Keratinocyte (primary cell): ENCODE results near the gene CLSTN1. TPM values are rescaled to one million over a fixed set of nuclear protein-coding genes. Genes with fewer than 3 reads are reported as not detected.

Source experiments
- DNase-seq: peaks from one replicate; pipeline ENCODE4 v3.0.0-alpha.2; 2011; ENCODE audit warnings: low read depth, missing footprints, low spot score
- FAIRE-seq: peaks from 2 replicates; lab custom pipeline; 2011; peaks lifted over from hg19 to GRCh38; lab: Jason Lieb, UNC
- H2AFZ ChIP-seq: 2 replicates; pipeline ENCODE4 v1.6.0; 2012; ENCODE audit warnings: low read length, control low read depth, inconsistent platforms; ENCODE audit not compliant: control insufficient read depth
- H3K27ac ChIP-seq: 2 replicates; pipeline ENCODE4 v1.5.1; 2011; ENCODE audit warnings: low read length; ENCODE audit not compliant: control insufficient read depth, insufficient read depth
- H3K27me3 ChIP-seq: 3 replicates; pipeline ENCODE4 v1.6.0; 2011; ENCODE audit warnings: low read length; ENCODE audit not compliant: control insufficient read depth, insufficient read depth; ENCODE audit errors: extremely low read depth
- H3K36me3 ChIP-seq, 2 experiments: 2 replicates in 1 of 2; 3 replicates in 1 of 2; pipeline ENCODE4 v1.5.1; 2011; ENCODE audit warnings: low read length in 2 of 2, mild to moderate bottlenecking in 1 of 2; ENCODE audit not compliant: control insufficient read depth in 2 of 2, insufficient read depth in 2 of 2; ENCODE audit errors: extremely low read depth in 1 of 2
- H3K4me1 ChIP-seq: 3 replicates; pipeline ENCODE4 v1.5.1; 2011; ENCODE audit warnings: low read length; ENCODE audit not compliant: control insufficient read depth, insufficient read depth; ENCODE audit errors: extremely low read depth
- H3K4me2 ChIP-seq: 3 replicates; pipeline ENCODE4 v1.6.0; 2011; ENCODE audit warnings: low read depth, low read length; ENCODE audit not compliant: control insufficient read depth, insufficient read depth; ENCODE audit errors: extremely low read depth
- H3K4me3 ChIP-seq, 3 experiments: fragments of 200-600 bp in 1 of 3; sonication (generic) in 1 of 3; 2 replicates in 2 of 3; 3 replicates in 1 of 3; pipeline ENCODE4 v1.5.1; 2011 to 2016; ENCODE audit warnings: low read length in 3 of 3, mild to moderate bottlenecking in 3 of 3, control low read depth in 2 of 3, inconsistent platforms in 1 of 3, low read depth in 1 of 3, mixed read lengths in 1 of 3, mixed run types in 1 of 3, moderate library complexity in 1 of 3; ENCODE audit not compliant: control insufficient read depth in 2 of 3, insufficient read depth in 2 of 3; ENCODE audit errors: extremely low read depth in 1 of 3
- H3K79me2 ChIP-seq: 2 replicates; pipeline ENCODE4 v1.6.0; 2012; ENCODE audit warnings: low read length; ENCODE audit not compliant: control insufficient read depth, insufficient read depth
- H3K9ac ChIP-seq: 3 replicates; pipeline ENCODE4 v1.6.0; 2011; ENCODE audit warnings: low read length; ENCODE audit not compliant: control insufficient read depth, insufficient read depth; ENCODE audit errors: extremely low read depth
- H3K9me1 ChIP-seq: 3 replicates; pipeline ENCODE4 v1.6.0; 2011; ENCODE audit warnings: low read length; ENCODE audit not compliant: control insufficient read depth, insufficient read depth; ENCODE audit errors: extremely low read depth
- H3K9me3 ChIP-seq: 2 replicates; pipeline ENCODE4 v1.5.1; 2012; ENCODE audit warnings: low read depth, low read length; ENCODE audit not compliant: control insufficient read depth
- H4K20me1 ChIP-seq: 3 replicates; pipeline ENCODE4 v1.6.0; 2011; ENCODE audit warnings: low read length; ENCODE audit not compliant: control insufficient read depth, insufficient read depth; ENCODE audit errors: extremely low read depth
- CTCF ChIP-seq, 3 experiments: IDR thresholded peaks in 1 of 3; conservative IDR thresholded peaks in 1 of 3; optimal IDR thresholded peaks in 1 of 3; 2 replicates in 2 of 3; 3 replicates in 1 of 3; pipeline versions ENCODE3 to v1.5.1; 2011; ENCODE audit warnings: low read length in 3 of 3, mild to moderate bottlenecking in 3 of 3, moderate library complexity in 2 of 3, control low read depth in 1 of 3, inconsistent platforms in 1 of 3; ENCODE audit not compliant: insufficient read depth in 2 of 3; ENCODE audit errors: extremely low read depth in 1 of 3
- EZH2 ChIP-seq: IDR thresholded peaks from one replicate; pipeline ENCODE4 v1.6.1; 2012; ENCODE audit warnings: inconsistent platforms, mild to moderate bottlenecking, low read length, moderate library complexity
- dilution Hi-C: fragments of 300-500 bp; cut with MboI; formaldehyde crosslinking; loops from one replicate; pipeline ENCODE4 v1.7.0; 2020; ENCODE audit warnings: low sequenced_read_pairs; ENCODE audit not compliant: extremely low pct_ligation_motif_present
- polyA plus RNA-seq, 5 experiments: library from polyadenylated mRNA; depleted of rRNA in 3 of 5; stranded (reverse) in 3 of 5; stranded (forward) in 1 of 5; unstranded in 1 of 5; fragments of >200 nt; gene quantifications; 1 replicate in 1 of 5; 2 replicates in 3 of 5; 3 replicates in 1 of 5; pipeline versions ENCODE4 v1.2.1 to v1.2.3, GENCODE V29; 2011 to 2012; ENCODE audit warnings: missing spikeins in 2 of 5, low read depth in 1 of 5, low replicate concordance in 1 of 5

The CLSTN1 gene
- polyA plus RNA-seq, 1 donor (not counting 4 experiments of a cell fraction or from before 2014, with no cell fraction given) = 90.3 TPM

GRCh38 chr1:9844756-9845155 is 21.0 kb upstream of the CLSTN1 start:
- FAIRE-seq (no peak), DNase-seq (no peak)
- Histone ChIP-seq H3K4me2 (no peak overlapping the region), H3K36me3 (peaks cover 4 to 9% of the 10 kb centered on the region in 2 experiments), H3K27me3 (no peaks in the 10 kb centered on the region), H3K9me1 (no peaks in the 10 kb centered on the region), H4K20me1 (no peaks in the 10 kb centered on the region), H3K9me3 (peaks cover 4% of the 10 kb centered on the region), H3K27ac (no peak overlapping the region), H3K79me2 (no peaks in the 10 kb centered on the region), H3K4me3 (no peak overlapping the region), H3K4me1 (peaks cover 46% of the 10 kb centered on the region), H2AFZ (no peak overlapping the region), H3K9ac (no peak overlapping the region)
- dilution Hi-C loops = no loop called here
- TF ChIP-seq EZH2 (no peak), CTCF (optimal IDR thresholded peaks at IDR 0.05 in 1 of 3, IDR thresholded peaks at IDR 0.05 in 1 of 3, conservative IDR thresholded peaks at IDR 0.05 in 1 of 3; ENCODE audit: extremely low read depth in 1 of 3, insufficient read depth in 2 of 3, low read length in 3 of 3) (no peak)

- Histone ChIP-seq H4K20me1 (no peaks in the 10 kb centered on the region), H3K36me3 (peaks cover 4% of the 10 kb centered on the region in 2 experiments), H3K9me1 (no peaks in the 10 kb centered on the region), H3K4me2 (no peak overlapping the region), H3K27ac (peak overlapping the region; percentile 31), H3K4me1 (peaks cover 52% of the 10 kb centered on the region), H3K4me3 (no peak overlapping the region), H3K27me3 (no peaks in the 10 kb centered on the region), H3K9ac (peak overlapping the region; percentile 15), H2AFZ (peak overlapping the region; percentile 19), H3K9me3 (peaks cover 4% of the 10 kb centered on the region), H3K79me2 (no peaks in the 10 kb centered on the region)
- dilution Hi-C loops = no loop called here
- TF ChIP-seq EZH2 (no peak), CTCF (optimal IDR thresholded peaks at IDR 0.05 in 1 of 3, IDR thresholded peaks at IDR 0.05 in 1 of 3, conservative IDR thresholded peaks at IDR 0.05 in 1 of 3; ENCODE audit: extremely low read depth in 1 of 3, insufficient read depth in 2 of 3, low read length in 3 of 3) (no peak)
- no peak for DNase-seq
- no peak for FAIRE-seq
Measured at GRCh38 chr1:9844106-9844505, 20.3 kb upstream of the CLSTN1 start.
